ENCODE data around the gene SLC39A10.
"Not testable (repeated sequence)": the region's sequence is repeated elsewhere in the genome, so short reads cannot be mapped to it uniquely, and the experiment has no call there.

Gene SLC39A10

DNA sequence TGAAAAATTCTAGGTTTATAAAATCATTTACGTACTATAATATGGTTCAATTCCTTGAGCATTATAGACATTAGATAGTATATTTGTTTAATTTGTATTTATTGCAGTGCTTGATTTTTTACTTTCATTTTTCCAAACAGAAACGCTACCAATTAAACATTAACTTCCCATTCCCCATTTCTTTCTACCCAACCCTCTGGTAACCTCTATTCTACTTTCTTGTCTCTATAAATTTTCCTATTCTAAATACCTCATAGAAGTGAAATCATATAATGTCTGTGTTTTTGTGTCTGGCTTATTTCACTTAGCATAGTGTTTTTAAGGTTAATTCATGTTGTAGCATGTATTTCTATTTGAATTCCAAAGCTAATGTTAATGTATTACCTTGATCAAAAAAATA is 11.6 kb upstream of the SLC39A10 start:
- no peak for DNase-seq

DNA sequence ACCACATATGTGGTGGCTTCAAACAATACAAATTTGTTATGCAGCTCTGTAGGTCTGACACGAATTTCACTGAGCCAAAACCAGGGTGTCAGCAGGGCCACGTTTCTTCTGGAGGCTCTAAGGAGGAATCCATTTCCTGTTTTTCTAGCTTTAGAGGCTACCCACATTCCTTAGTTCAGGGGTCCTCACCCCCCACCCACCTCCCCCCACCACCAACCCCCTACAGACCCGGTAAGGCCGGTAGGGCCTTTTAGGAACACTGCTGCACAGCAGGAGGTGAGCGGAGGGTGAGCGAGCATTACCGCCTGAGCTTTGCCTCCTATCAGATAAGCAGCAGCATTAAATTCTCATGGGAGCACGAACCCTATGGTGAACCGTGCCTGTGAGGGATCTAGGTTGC is 10.6 kb upstream of the SLC39A10 start:
- DNase-seq: no peak

DNA sequence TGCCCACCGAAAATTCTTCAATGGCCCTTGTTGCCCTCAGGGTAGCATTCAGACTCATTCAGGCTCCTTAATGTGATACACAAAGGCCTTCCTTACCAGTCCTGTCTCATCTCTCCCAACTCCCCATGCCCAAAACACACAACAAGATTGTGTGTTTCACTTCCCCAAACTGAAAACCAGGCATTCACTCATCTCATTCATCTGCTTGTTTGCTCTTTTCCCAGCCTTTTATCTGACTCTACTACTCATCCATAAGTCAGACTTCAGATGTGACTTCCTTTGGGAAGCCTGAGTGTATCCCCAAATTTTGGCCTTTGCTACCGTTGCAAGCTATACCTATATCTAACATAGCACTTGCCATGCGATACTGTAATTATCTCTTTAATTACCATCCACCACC is 9.7 kb upstream of the SLC39A10 start:
- no peak for DNase-seq

DNA sequence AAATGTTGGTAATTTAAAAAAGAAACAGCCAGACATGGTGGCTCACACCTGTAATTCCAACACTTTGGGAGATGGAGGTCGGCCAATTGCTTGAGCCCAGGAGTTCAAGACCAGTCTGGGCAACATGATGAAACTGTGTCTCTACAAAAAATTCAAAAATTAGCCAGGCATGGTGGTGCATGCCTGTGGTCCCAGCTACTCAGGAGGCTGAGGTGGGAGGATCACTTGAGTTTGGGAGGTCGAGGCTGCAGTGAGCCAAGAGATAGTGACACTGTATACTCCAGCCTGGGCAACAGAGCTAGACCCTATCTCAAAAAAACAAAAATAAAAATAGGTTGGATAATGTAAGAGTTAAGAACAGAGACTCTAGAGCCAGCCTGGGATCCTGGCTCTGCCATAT is 8.7 kb upstream of the SLC39A10 start:
- DNase-seq: not testable (repeated sequence)

DNA sequence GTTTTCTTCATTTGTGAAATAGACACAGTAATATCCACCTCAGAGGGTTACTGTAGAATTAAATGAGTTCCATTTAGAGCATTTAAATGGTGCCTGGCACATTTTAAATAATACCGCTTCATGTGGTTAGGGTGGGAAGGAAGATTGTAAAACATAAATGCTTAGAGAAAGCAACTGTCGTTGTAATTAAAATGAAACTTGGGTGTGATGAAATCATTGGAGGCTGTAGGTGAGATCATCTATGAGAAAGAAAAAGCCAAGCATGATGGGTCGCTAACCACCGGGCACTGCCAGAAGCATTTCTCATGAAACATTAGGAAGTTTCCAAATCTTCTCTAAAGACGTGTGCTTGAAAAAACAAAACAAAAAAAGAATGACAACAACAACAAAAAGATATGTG is 8.2 kb upstream of the SLC39A10 start:
- no peak for DNase-seq

DNA sequence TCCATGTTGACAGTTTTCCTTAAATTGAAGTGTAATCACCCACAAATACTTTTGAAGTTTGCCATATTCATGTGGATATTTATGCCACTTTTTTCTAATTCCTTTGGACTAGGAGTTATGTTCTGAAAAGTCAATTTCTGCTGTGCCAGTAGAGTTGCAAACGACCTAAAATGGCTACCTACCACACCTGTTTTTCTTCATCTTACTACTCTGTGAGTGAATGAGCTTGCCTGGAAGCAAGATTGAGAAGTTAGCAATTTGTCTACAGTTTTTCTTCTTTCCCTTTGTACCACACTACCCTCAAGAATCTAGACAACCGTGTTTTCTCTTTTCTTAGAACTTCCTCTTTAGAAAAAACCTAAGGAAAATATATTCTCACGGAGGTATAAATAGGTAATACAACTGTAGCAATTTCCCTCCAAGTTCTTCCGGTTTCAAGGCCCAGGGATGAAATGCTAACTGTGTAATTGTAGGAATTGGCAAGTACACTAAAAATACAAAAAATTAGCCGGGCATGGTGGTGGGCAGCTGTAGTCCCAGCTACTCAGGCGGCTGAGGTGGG is 7.3 kb upstream of the SLC39A10 start:
- DNase-seq: no peak

DNA sequence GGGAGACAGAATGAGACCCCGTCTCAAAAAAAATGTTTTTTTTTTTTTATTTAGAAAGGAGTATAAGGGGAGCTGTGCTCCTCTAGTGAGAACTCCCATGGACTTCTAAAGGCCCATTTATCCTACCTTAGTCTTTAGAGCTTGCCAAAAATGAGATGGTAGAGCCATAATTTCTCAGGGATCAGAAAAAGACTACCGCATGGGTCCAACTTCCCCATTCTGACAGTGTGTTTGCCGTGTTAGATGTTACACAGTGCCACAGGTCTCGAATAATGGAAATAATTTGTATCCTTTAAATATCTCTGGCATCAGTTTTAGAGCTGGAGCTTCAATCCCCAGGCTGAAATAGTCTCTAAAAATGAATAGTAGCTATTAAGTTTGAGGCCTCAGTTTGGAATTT is 6.0 kb upstream of the SLC39A10 start:
- DNase-seq: no peak

DNA sequence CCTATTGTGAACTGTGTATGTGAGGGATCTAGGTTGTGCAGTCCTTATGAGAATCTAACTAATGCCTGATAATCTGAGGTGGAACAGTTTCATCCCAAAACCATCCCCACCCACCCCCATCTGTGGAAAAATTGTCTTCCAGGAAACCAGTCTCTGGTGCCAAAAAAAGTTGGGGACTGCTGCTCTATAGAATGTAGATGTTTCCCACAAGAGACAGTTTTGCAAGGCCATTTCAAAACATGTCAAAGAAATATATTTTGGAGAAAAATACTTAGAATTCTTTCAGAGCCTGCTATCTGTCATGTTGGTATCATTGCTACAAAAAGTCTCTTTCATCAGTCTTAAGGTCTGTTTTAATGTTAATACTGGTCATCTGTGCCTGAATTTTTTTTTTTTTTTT is 4.1 kb upstream of the SLC39A10 start:
- DNase-seq: no peak

DNA sequence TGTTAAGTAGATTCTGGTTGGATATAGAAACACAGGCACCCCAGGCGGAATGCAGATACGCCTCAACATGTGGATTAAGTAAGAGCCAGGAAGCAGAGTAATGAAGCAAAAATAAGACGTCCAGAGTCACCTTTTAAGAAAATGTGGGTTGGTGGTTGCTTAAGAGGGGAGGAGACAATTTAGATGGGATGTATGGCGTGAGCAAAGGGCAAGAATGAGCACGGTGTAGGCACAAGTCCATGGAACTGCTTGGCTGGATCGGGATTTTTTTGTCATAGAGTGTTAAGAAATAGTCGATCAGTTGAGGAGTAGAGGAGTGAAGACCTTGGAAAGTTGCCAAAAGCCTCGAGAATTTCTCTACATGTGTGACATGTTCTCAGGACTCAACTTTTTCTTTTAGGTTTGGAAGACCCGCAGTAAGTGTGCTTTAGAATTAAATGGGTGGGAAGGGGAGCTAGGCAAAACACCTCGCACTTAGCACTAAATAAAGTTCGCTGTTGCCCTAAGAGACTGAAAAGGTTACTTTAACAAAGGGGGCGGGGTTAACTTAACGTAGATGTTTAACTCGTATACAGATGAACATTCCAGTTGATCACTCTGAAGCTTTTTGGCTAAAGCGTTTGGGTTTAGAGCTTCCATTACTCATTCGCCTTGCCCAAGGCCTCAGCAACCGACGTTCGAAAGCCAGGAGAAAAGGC is 716 bp upstream of the SLC39A10 start:
- DNase-seq: no peak

DNA sequence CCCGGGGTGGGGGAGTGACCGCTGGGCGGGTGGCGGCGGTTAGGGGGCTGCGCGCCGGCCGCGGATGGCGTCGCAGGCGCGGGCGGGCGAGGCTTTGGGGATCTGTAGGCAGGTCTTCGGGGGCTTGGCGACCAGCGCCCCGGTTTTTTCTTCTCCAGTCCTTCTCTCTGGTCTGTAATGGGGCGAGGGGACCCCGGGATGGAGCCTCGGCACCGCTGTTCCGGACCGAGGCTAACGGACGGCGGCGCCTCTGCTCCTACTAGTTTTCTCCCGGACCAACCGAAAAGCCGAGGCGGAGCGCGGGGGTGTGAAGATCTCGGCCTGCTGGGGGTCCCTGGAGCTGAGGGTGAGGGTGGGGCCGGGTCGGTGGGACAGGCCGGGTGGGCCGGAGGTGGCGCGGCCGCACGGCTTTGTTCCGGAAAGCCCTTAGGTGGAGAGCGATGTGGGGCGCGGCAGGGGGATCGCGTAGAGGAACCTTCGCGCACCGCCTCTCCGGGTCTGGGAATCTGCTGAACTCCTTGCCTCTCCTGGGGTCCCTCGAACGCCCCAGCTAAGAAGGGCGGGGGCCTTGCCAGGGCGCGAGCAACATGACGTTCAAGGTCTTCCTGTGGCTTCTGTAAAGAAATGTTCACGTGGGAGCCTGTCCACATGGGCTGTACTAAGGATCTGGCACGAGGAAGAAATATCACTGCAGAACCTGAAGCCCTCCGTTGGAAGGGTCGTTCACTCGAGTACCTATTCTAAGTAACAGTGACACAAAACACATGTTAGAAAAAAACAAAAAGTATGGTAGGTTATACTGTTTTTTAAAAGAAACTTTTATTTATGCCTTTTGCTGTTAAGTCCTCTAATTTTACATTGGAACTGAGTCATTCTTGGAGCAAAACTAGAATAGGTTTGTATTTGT is 861 bp downstream of the SLC39A10 start:
- DNase-seq: peak; percentile 90

DNA sequence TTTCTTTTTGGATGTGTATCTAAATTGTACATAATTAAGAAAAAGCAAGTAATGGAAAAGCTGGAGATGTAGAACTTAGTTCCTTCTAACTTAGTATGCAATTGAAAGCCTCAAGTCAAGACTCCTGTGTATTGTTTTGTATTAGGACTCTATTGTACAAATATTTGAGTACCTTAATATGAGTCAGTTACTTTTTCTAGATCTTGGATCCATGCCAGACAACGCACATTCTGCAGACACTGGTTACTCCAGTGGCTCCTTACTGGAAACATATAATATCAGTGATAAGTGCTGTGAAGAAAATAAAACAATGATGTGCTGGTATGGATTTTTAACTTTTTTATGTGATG is 1.5 kb downstream of the SLC39A10 start:
- no peak for DNase-seq

DNA sequence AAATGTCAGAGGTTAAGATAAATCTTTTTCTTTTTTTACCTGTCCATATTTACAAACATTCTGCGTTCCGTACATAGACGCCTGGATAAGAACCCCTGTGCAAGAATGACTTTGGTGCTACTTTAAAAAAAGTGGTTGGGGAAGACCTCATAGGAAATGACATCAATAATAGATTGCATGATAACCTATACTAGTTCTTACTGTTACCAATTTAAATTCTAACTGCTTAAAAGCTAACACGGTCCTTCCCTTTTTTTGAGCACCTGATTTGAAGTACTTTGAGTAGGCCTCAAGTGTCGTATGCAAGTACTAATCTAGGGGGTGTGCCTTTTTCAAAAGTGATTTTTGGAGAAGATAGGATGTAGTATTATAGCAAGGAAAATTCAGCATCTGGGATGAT is 2.1 kb downstream of the SLC39A10 start:
- DNase-seq: no peak

DNA sequence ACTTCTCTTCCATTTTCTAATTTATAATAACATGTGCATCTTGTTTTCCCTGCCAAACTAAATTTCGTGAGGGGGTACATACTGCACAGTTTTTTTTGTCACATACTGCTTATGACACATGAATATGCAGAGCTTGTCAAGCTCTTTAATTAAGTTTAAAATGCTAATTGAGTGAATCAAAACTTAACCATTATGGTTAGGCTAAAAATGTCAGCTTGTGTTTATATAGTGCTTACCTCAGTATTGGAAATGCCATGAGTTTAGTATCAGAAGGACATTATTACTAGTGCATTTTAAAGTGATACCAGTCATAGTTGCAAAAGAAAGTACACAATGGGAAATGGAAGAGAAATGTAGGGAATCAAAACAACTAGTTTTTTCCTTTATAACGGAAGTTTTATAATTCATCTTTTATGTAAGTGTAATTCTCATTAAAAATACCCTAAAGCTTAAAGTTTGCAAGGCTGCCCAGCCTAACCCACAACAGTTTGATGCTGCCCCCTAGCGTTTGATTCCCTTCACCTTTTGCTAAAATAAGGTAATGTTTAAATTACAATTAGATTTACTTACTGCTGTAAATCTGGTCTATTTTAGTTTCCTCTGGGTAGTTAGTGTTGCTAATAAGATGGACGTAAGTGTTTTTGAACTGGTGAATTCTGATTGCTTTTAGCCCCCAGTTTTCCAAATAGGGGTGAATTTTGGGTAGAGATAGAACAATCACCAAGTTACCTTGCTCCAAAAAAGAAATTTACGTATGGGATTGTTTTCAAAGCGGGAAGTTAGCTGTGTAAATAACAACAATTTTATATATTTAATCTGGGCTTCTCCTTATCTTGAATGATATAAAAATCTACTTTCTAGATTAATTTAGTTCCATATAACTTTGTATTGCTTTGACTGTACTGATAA is 3.2 kb downstream of the SLC39A10 start:
- peak; percentile 90 for DNase-seq

DNA sequence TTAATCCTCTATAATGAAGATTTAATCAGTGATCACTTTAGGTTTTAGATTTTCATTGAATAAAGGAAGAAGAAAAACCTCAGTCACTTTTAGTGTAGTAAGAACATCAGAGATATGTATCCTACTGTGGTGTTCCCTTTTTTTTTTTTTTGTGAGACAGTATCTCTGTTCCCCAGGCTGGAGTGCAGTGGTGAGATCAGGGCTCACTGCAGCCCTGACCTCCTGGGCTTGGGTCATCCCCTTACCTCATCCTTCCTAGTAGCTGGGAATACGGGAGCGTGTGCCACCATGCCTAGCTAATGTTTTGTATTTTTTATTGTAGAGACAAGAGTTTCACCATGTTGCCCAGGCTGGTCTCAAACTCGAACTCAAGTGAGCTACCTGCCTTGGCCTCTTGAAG is 5.1 kb downstream of the SLC39A10 start:
- DNase-seq: no peak

DNA sequence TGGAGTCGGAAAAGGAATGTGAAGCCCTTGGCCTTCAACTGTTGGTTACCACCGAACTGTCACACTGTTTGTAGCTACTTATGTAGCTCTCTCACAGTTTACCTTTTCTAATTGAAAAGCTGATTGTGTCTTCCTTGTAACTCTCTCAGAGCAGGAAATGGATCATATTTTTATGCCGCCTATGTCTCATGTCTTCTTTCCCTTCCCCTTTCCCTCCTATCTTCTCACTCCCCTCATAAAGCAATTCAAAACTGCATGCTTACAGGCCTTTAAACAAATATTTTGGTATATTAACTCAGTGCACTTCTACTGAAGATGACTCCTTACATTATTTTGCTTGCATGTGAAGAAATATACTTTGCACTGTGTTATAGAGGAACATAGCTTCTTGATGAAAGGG is 6.0 kb downstream of the SLC39A10 start:
- DNase-seq: no peak

DNA sequence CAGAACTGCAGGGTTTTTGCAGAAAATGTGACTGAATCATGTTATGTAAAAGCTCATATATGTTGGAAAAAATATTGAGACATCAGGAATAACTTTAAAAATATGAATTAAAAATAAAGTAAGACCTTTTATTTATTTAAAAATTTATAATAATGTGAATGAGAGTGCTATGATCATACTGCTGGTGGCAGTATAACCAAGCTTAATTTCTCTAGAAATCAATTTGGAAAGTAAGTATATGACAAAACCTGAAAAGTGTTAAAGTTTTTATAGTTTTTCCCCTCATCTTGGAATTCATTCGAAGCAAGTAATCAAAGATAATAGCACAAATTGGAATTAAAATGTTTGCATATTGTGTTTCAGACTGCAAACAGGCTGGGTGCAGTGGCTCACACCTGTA is 7.5 kb downstream of the SLC39A10 start:
- peak; percentile 10 for DNase-seq

DNA sequence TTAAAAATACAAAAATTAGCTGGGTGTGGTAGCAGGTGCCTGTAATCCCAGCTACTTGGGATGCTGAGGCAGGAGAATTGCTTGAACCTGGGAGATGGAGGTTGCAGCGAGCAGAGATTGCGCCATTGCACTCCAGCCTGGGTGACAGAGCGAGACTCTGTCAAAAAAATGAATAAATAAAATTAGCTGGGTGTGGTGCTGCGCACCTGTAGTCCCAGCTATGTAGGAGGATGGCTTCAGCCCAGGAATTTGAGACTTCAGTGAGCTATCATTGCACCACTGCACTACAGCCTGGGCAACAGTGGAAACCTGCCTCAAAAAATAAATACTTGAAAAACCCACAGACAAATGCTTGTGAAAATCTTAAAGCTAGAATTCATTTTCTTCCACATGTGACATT is 8.1 kb downstream of the SLC39A10 start:
- not testable (repeated sequence) for DNase-seq

DNA sequence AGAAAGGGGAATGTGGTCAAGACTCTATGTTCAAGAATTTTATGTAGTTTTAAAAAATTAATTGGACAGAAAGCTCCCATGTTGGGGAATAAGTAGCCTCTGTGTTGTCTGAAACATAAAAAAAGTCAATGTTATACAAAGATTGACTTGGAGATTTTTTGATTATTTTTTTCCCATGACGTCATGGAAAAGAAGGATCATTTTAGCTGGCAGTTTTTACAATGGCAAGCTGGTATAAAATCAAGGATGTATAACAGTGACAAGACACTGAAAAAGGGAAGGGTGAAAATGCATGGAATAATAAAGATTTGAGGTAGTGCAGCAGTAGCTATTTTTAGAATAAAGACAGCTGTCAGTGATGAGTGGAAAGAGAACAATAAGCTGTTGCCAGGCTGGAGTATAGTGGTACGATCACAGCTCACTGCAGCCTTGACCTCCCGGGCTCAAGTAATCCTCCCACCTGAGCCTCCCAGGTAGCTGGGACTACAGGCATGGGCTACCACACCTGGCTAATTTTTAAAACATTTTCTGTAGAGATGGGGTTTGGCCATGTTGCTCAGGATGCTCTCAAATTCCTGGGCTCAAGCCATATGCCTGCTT is 9.2 kb downstream of the SLC39A10 start:
- DNase-seq: peak; percentile 20

DNA sequence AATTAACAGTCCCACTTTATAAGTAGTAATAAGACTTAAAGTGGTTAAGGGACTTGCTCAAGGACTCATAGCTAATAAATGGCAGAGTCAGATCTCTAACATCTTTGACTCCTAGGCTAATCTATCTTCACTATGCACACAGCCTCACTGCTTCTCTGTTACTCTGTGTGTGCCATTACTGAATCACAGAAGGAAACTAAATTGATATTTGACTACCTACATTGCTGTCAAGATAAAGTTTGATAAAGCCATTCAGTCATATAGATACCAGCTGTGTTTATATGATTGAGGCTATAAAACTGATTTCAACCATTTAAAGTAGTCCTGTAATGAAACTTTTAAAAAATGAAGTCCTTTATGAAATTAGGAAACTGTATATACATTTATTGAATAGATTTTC is 10.9 kb downstream of the SLC39A10 start:
- DNase-seq: no peak

DNA sequence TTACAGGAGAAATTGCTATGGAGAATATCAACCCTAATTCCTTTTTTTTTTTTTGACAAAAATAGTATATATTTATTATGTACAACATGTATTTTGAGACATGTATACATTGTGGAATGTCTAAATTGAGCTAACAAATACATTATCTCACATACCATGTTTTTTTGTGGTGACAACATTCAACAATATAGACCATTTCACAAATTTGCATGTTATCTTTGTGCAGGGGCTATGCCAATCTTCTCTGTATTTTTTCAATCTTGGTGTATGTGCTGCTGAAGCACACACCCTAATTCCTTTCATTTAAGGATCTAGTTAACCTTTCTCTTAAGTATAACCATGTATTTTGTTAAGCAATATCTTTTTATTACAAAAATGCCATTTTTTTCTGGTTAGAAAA is 13.2 kb downstream of the SLC39A10 start:
- no peak for DNase-seq

DNA sequence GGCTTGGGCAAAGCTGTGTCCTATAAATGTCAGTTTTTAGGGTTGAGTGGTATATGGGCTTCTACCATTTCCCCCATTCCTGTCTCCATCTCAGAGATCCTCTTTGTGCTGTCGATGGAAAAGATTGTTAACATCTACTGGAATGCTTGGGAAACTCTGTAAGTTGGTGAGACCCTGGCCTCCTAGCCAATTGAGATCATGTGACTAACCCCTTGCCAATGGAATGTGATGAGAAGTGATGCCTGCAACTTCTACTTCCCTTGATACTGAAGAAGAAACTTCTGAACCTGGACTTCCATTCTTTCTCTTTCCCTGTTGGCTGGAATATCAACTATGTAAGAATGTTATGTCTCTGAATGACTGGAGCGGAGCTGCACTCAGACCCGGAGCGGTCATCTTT is 14.5 kb downstream of the SLC39A10 start:
- no peak for DNase-seq

DNA sequence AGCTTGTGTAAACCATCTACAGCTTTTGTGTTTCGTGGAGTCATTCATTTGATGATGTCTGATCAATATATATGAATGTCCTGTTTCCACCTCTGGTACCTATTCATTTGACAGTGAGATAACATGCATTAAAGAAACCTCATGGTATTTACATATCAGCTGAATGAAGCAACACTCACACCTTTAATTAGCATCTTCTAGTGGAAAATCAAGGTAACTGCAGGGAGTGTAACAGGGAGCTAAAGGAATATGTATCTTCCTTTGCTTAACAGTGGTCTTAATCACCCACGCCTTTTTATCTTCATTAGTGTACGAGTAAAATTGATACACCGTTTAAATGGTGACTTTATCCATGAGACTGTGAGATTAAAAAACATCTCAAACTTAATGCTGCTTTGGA is 15.6 kb downstream of the SLC39A10 start:
- DNase-seq: no peak
